Activated T-helper 17 cell treated with anti-CD3 and anti-CD28 coated beads, Interleukin-2, amount 50 U/mL, for 72 hours (primary cell): ENCODE data around the gene C11orf16. TPM values are rescaled to one million over a fixed set of nuclear protein-coding genes. Genes with fewer than 3 reads are reported as not detected.
A peak's percentile ranks its signal among the peaks of the same experiment; 100 is the strongest.
"Not testable (repeated sequence)": the region's sequence is repeated elsewhere in the genome, so short reads cannot be mapped to it uniquely, and the experiment has no call there.

Experiments
- ATAC-seq: fragments of 150-1000 bp; cut with Tn5 transposase; replicated peaks from 2 replicates; pipeline ENCODE4 v1.10.0; 2021; ENCODE audit warnings: mild to moderate bottlenecking, moderate library complexity
- H3K27ac Mint-ChIP-seq: one replicate; pipeline ENCODE4 v1.8.0; 2022; ENCODE audit warnings: mixed read lengths
- H3K27me3 Mint-ChIP-seq: one replicate; pipeline ENCODE4 v1.8.0; 2022; ENCODE audit warnings: mixed read lengths
- H3K36me3 Mint-ChIP-seq: one replicate; pipeline ENCODE4 v1.8.0; 2022; ENCODE audit warnings: low read depth, mild to moderate bottlenecking, mixed read lengths
- H3K4me1 Mint-ChIP-seq: one replicate; pipeline ENCODE4 v1.8.0; 2022; ENCODE audit warnings: mixed read lengths
- H3K4me3 Mint-ChIP-seq: one replicate; pipeline ENCODE4 v1.8.0; 2022; ENCODE audit warnings: mild to moderate bottlenecking, mixed read lengths
- H3K9me3 Mint-ChIP-seq: one replicate; pipeline ENCODE4 v1.8.0; 2022; ENCODE audit warnings: mixed read lengths
- total RNA-seq, 2 donors: library from RNA; stranded (reverse); gene quantifications; one replicate each; pipeline ENCODE4 v1.2.3, GENCODE V29; 2022

The C11orf16 gene
- total RNA-seq, 2 donors from 2014 or later, result not detected

GRCh38 chr11:8948886-8949285, 16.1 kb upstream of the C11orf16 start:
- H3K27ac Mint-ChIP-seq, result no peak overlapping the region
- ATAC-seq, result no peak
- no peaks in the 10 kb centered on the region for H3K27me3 Mint-ChIP-seq
- no peaks in the 10 kb centered on the region for H3K9me3 Mint-ChIP-seq
- no peaks in the 10 kb centered on the region for H3K4me1 Mint-ChIP-seq
- no peak overlapping the region for H3K4me3 Mint-ChIP-seq
- peaks cover 72% of the 10 kb centered on the region for H3K36me3 Mint-ChIP-seq

- ATAC-seq, result no peak
- H3K27me3 Mint-ChIP-seq, result no peaks in the 10 kb centered on the region
- no peaks in the 10 kb centered on the region for H3K9me3 Mint-ChIP-seq
- H3K4me3 Mint-ChIP-seq, result no peak overlapping the region
- H3K4me1 Mint-ChIP-seq, result no peaks in the 10 kb centered on the region
- no peak overlapping the region for H3K27ac Mint-ChIP-seq
- H3K36me3 Mint-ChIP-seq, result peaks cover 57% of the 10 kb centered on the region
These were observed 14.6 kb upstream of the C11orf16 start for GRCh38 chr11:8947230-8947943.

- Mint-ChIP-seq H3K4me3 (no peak within 1 kb of the TSS), H3K27me3 (peaks cover 5% of the 10 kb centered on the region), H3K4me1 (no peaks in the 10 kb centered on the region), H3K9me3 (no peaks in the 10 kb centered on the region), H3K27ac (no peak within 1 kb of the TSS), H3K36me3 (peaks cover 9% of the 10 kb centered on the region)
- ATAC-seq, result no peak
These were observed 9.8 kb upstream of the C11orf16 start, which contains the start of gene ASCL3 for GRCh38 chr11:8942518-8943066. Gene ASCL3, minus strand, starts transcription at chr11:8943016. Its CDS starts 4,855 bp downstream, at chr11:8938161.

GRCh38 chr11:8941341-8942103, 8.8 kb upstream of the C11orf16 start:
- Mint-ChIP-seq H3K4me3 (no peak overlapping the region), H3K9me3 (no peaks in the 10 kb centered on the region), H3K27ac (no peak overlapping the region), H3K27me3 (peaks cover 5% of the 10 kb centered on the region), H3K36me3 (no peaks in the 10 kb centered on the region), H3K4me1 (no peaks in the 10 kb centered on the region)
- ATAC-seq, result no peak

GRCh38 chr11:8937659-8938058, 4.9 kb upstream of the C11orf16 start:
- Mint-ChIP-seq H3K4me1 (no peaks in the 10 kb centered on the region), H3K27me3 (peaks cover 5% of the 10 kb centered on the region), H3K9me3 (no peaks in the 10 kb centered on the region), H3K4me3 (no peak overlapping the region), H3K27ac (no peak overlapping the region), H3K36me3 (no peaks in the 10 kb centered on the region)
- no peak for ATAC-seq

- Mint-ChIP-seq H3K4me1 (no peaks in the 10 kb centered on the region), H3K9me3 (no peaks in the 10 kb centered on the region), H3K27me3 (peaks cover 5% of the 10 kb centered on the region), H3K27ac (no peak overlapping the region), H3K36me3 (no peaks in the 10 kb centered on the region), H3K4me3 (no peak overlapping the region)
- ATAC-seq, result peak; percentile 34
These were observed 4.4 kb upstream of the C11orf16 start for GRCh38 chr11:8937159-8937558.

- H3K4me1 Mint-ChIP-seq, H3K36me3 Mint-ChIP-seq: not testable (repeated sequence)
These were observed 3.0 kb upstream of the C11orf16 start for GRCh38 chr11:8935789-8936188.

GRCh38 chr11:8934742-8935488, 2.2 kb upstream of the C11orf16 start:
- Mint-ChIP-seq H3K27me3 (no peaks in the 10 kb centered on the region), H3K36me3 (no peaks in the 10 kb centered on the region), H3K27ac (peak overlapping the region; percentile 17), H3K9me3 (no peaks in the 10 kb centered on the region), H3K4me1 (no peaks in the 10 kb centered on the region), H3K4me3 (peak overlapping the region; percentile 7)
- ATAC-seq, result no peak

More at GRCh38 chr11:8935789-8936188, 3.0 kb upstream of the C11orf16 start:
- not testable (repeated sequence) for H3K27me3 Mint-ChIP-seq, ATAC-seq, H3K9me3 Mint-ChIP-seq, H3K4me3 Mint-ChIP-seq
- peak overlapping the region; percentile 17 for H3K27ac Mint-ChIP-seq

GRCh38 chr11:8933931-8934330, 1.2 kb upstream of the C11orf16 start:
- no peak overlapping the region for H3K27ac Mint-ChIP-seq
- H3K9me3 Mint-ChIP-seq, result no peaks in the 10 kb centered on the region
- no peaks in the 10 kb centered on the region for H3K4me1 Mint-ChIP-seq
- no peak for ATAC-seq
- no peaks in the 10 kb centered on the region for H3K36me3 Mint-ChIP-seq
- no peaks in the 10 kb centered on the region for H3K27me3 Mint-ChIP-seq
- H3K4me3 Mint-ChIP-seq, result no peak overlapping the region

GRCh38 chr11:8930456-8931175, 2.1 kb downstream of the C11orf16 start:
- Mint-ChIP-seq H3K4me3 (no peak overlapping the region), H3K27ac (no peak overlapping the region), H3K4me1 (no peaks in the 10 kb centered on the region), H3K27me3 (no peaks in the 10 kb centered on the region), H3K36me3 (no peaks in the 10 kb centered on the region), H3K9me3 (no peaks in the 10 kb centered on the region)
- ATAC-seq, result no peak

GRCh38 chr11:8928981-8929615, 3.6 kb downstream of the C11orf16 start:
- H3K9me3 Mint-ChIP-seq, result no peaks in the 10 kb centered on the region
- H3K27me3 Mint-ChIP-seq, result no peaks in the 10 kb centered on the region
- no peaks in the 10 kb centered on the region for H3K36me3 Mint-ChIP-seq
- no peak overlapping the region for H3K4me3 Mint-ChIP-seq
- H3K4me1 Mint-ChIP-seq, result no peaks in the 10 kb centered on the region
- no peak overlapping the region for H3K27ac Mint-ChIP-seq
- no peak for ATAC-seq

GRCh38 chr11:8928205-8928604, 4.5 kb downstream of the C11orf16 start:
- H3K27me3 Mint-ChIP-seq, result no peaks in the 10 kb centered on the region
- no peak overlapping the region for H3K4me3 Mint-ChIP-seq
- no peaks in the 10 kb centered on the region for H3K4me1 Mint-ChIP-seq
- no peaks in the 10 kb centered on the region for H3K9me3 Mint-ChIP-seq
- no peaks in the 10 kb centered on the region for H3K36me3 Mint-ChIP-seq
- ATAC-seq, result no peak
- H3K27ac Mint-ChIP-seq, result no peak overlapping the region

- H3K9me3 Mint-ChIP-seq, result no peaks in the 10 kb centered on the region
- H3K4me3 Mint-ChIP-seq, result no peak overlapping the region
- H3K36me3 Mint-ChIP-seq, result peaks cover 6% of the 10 kb centered on the region
- H3K27me3 Mint-ChIP-seq, result no peaks in the 10 kb centered on the region
- no peak overlapping the region for H3K27ac Mint-ChIP-seq
- H3K4me1 Mint-ChIP-seq, result no peaks in the 10 kb centered on the region
- no peak for ATAC-seq
These were observed 5.5 kb downstream of the C11orf16 start for GRCh38 chr11:8927233-8927632.
